RKO (cell line): Measurements from ENCODE around the gene HTR1D.

Experiments used
- DNase-seq: peaks from one replicate; pipeline ENCODE4 v3.0.0-alpha.2; 2016; ENCODE audit warnings: low spot score

The HTR1D gene

DNA sequence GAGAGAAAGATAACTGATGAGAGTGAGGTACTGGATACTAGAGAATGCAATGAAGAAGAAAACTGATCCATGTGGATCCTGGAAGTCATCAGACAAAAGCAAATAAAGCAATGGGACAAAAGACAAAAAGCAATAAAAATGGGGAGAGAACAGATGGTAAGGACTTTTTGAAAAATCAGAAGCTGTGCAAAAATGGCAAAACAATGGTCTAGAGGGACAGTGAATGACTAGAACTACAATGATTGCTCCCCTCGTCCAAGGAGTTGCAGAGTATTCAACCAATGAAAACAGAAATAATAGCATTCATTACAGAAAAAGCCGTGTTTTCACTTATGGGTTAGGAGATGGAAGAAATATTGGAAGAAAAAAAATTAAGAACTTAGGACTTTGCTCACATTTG, 67.2 kb downstream of the HTR1D start:
- no peak for DNase-seq

DNA sequence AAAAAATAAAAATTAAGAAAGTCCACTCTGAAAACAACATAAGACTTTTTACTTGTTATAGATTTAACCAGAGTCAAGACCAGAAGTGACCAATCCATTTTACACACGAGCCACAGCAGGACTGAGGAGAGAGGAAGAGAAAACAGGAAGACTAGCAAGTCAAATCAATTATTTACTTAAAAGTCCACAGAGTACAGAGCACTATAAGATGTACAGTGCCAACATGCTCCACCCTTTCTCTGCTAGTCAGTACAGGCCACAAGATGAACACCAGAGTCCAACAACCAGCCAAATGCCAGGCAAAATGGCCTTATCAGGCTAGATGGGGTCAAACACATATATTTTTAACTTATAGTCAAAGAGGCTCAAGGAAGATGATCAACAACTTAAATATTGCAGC, 68.2 kb downstream of the HTR1D start:
- DNase-seq, result no peak

DNA sequence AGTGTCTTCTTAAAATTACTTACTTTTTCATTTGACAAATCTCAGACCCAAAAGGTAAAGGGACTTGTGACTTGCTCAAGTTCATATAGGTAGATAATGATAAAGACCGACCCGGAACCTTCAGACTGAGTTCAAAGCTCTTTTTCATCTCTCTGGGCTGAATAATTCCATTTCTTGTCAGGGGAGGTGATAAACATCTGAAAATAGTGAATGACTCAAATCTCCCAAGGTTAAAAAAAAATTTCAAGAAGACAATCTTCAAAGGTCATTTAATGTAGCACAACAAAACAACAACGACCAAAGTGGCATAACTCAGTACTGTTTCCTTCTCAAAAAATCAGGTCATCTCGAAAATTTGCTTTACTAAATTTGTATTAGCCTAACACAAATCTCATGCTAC, 69.2 kb downstream of the HTR1D start:
- no peak for DNase-seq
